GM19023 (cell line): Measurements from ENCODE around the gene MGAT1.
"Not testable (repeated sequence)": the region's sequence is repeated elsewhere in the genome, so short reads cannot be mapped to it uniquely, and the experiment has no call there.

Experiments
- ATAC-seq: cut with Tn5 transposase; IDR thresholded peaks from one replicate; pipeline ENCODE4 v1.9.1; 2021; ENCODE audit warnings: mild to moderate bottlenecking, moderate library complexity; ENCODE audit not compliant: unreplicated experiment

MGAT1 gene

GRCh38 chr5:180802325-180803180, at the start of gene MGAT1:
TSS of gene MGAT1 (minus strand) at chr5:180802806. CDS start at chr5:180792971, 9,835 bp downstream.
- peak; percentile 41 for ATAC-seq

GRCh38 chr5:180850434-180851078, 48.0 kb upstream of the MGAT1 start:
- ATAC-seq, result no peak

GRCh38 chr5:180849827-180850226, 47.2 kb upstream of the MGAT1 start:
- no peak for ATAC-seq

GRCh38 chr5:180848878-180849277, 46.3 kb upstream of the MGAT1 start:
- no peak for ATAC-seq

- ATAC-seq, result no peak
Measured at GRCh38 chr5:180848265-180848664, 45.7 kb upstream of the MGAT1 start.

GRCh38 chr5:180847026-180847425, 44.4 kb upstream of the MGAT1 start:
- no peak for ATAC-seq

- no peak for ATAC-seq
Measured at GRCh38 chr5:180844858-180845257, 42.3 kb upstream of the MGAT1 start.

- ATAC-seq, result no peak
Measured at GRCh38 chr5:180844432-180844831, 41.8 kb upstream of the MGAT1 start.

- no peak for ATAC-seq
Measured at GRCh38 chr5:180839935-180840334, 37.3 kb upstream of the MGAT1 start.

- no peak for ATAC-seq
Measured at GRCh38 chr5:180839227-180839626, 36.6 kb upstream of the MGAT1 start.

GRCh38 chr5:180837478-180837877, 34.9 kb upstream of the MGAT1 start:
- no peak for ATAC-seq

- peak; percentile 37 for ATAC-seq
Measured at GRCh38 chr5:180832638-180833068, 30.0 kb upstream of the MGAT1 start.

GRCh38 chr5:180831139-180832093, 28.8 kb upstream of the MGAT1 start:
- peak; percentile 79 for ATAC-seq

GRCh38 chr5:180830253-180831138, 27.9 kb upstream of the MGAT1 start:
- ATAC-seq, result peak; percentile 52

GRCh38 chr5:180829726-180830125, 27.1 kb upstream of the MGAT1 start:
- ATAC-seq, result no peak

GRCh38 chr5:180828756-180829531, 26.3 kb upstream of the MGAT1 start:
- ATAC-seq, result not testable (repeated sequence)

GRCh38 chr5:180827374-180827773, 24.8 kb upstream of the MGAT1 start:
- not testable (repeated sequence) for ATAC-seq

- no peak for ATAC-seq
Measured at GRCh38 chr5:180825768-180826525, 23.3 kb upstream of the MGAT1 start.
